ENCODE measurements around the gene SCN1B. TPM values are rescaled to one million over a fixed set of nuclear protein-coding genes. Genes with fewer than 3 reads are reported as not detected.

The SCN1B gene
- total and polyA plus RNA-seq, 2 of the 13 experiments (the other 11 are each of a cell fraction or from before 2014, with no cell fraction given), result 2.7 to 20.1 TPM

DNA sequence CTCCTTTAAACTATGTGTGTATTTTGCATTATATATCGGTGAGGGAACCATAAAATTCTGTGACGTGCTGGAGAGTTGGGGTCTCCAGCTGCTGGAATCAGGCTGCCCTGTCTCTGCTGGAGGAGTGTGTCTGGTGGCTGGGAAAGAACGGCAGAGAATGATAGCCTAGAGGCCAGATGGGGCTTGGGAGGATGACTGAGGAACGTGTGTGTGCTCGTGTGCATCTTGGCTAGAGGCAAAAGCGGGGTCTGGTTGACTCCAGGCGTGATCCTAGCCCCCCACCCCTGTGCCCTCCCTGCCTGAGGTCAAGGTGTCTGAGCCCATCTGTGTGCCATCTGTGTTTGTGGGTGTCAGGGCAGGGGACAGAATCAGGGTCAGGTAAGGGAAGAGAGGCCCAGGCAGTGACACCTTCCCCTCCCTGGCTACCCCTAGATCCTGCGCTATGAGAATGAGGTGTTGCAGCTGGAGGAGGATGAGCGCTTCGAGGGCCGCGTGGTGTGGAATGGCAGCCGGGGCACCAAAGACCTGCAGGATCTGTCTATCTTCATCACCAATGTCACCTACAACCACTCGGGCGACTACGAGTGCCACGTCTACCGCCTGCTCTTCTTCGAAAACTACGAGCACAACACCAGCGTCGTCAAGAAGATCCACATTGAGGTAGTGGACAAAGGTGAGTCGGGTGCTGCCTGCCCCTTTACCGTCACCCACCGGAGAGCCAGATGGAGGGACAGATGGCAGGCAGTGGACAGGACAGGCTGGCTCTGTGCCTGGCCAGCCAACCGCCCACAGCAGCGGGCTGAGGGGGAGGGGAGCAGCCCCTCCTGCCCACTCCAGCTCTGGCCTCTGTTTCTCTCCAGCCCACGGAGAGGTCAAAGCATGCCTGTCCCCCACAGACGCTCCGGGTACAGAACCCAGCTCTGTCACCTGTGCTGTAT lies 3.1 kb downstream of the SCN1B start (continued):
- TF ChIP-seq, protein P1, sequence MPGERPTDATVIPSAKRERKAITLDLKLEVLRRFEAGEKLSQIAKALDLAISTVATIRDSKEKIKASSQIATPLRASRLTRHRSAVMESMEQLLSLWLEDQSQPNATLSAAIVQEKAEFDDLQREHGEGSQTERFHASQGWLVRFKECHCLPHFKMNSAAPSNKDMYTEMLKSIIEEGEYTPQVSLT (CRISPR knock-in tag; IDR thresholded peaks at IDR 0.05; ENCODE audit: borderline replicate concordance, low read depth), result no peak
- TF ChIP-seq FOSL2 (CRISPR knock-in tag; IDR thresholded peaks at IDR 0.05), result no peak
- TF ChIP-seq, protein P2, sequence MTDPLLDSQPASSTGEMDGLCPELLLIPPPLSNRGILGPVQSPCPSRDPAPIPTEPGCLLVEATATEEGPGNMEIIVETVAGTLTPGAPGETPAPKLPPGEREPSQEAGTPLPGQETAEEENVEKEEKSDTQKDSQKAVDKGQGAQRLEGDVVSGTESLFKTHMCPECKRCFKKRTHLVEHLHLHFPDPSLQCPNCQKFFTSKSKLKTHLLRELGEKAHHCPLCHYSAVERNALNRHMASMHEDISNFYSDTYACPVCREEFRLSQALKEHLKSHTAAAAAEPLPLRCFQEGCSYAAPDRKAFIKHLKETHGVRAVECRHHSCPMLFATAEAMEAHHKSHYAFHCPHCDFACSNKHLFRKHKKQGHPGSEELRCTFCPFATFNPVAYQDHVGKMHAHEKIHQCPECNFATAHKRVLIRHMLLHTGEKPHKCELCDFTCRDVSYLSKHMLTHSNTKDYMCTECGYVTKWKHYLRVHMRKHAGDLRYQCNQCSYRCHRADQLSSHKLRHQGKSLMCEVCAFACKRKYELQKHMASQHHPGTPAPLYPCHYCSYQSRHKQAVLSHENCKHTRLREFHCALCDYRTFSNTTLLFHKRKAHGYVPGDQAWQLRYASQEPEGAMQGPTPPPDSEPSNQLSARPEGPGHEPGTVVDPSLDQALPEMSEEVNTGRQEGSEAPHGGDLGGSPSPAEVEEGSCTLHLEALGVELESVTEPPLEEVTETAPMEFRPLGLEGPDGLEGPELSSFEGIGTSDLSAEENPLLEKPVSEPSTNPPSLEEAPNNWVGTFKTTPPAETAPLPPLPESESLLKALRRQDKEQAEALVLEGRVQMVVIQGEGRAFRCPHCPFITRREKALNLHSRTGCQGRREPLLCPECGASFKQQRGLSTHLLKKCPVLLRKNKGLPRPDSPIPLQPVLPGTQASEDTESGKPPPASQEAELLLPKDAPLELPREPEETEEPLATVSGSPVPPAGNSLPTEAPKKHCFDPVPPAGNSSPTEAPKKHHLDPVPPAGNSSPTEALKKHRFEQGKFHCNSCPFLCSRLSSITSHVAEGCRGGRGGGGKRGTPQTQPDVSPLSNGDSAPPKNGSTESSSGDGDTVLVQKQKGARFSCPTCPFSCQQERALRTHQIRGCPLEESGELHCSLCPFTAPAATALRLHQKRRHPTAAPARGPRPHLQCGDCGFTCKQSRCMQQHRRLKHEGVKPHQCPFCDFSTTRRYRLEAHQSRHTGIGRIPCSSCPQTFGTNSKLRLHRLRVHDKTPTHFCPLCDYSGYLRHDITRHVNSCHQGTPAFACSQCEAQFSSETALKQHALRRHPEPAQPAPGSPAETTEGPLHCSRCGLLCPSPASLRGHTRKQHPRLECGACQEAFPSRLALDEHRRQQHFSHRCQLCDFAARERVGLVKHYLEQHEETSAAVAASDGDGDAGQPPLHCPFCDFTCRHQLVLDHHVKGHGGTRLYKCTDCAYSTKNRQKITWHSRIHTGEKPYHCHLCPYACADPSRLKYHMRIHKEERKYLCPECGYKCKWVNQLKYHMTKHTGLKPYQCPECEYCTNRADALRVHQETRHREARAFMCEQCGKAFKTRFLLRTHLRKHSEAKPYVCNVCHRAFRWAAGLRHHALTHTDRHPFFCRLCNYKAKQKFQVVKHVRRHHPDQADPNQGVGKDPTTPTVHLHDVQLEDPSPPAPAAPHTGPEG (CRISPR knock-in tag; IDR thresholded peaks at IDR 0.05), result no peak
- TF ChIP-seq STAG1 (CRISPR knock-in tag; IDR thresholded peaks at IDR 0.05), result no peak
- TF ChIP-seq, protein P3, sequence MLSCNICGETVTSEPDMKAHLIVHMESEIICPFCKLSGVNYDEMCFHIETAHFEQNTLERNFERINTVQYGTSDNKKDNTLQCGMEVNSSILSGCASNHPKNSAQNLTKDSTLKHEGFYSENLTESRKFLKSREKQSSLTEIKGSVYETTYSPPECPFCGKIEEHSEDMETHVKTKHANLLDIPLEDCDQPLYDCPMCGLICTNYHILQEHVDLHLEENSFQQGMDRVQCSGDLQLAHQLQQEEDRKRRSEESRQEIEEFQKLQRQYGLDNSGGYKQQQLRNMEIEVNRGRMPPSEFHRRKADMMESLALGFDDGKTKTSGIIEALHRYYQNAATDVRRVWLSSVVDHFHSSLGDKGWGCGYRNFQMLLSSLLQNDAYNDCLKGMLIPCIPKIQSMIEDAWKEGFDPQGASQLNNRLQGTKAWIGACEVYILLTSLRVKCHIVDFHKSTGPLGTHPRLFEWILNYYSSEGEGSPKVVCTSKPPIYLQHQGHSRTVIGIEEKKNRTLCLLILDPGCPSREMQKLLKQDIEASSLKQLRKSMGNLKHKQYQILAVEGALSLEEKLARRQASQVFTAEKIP (CRISPR knock-in tag; IDR thresholded peaks at IDR 0.05; ENCODE audit: borderline replicate concordance), result no peak
- TF ChIP-seq KDM1A (CRISPR knock-in tag; IDR thresholded peaks at IDR 0.05), result no peak
- TF ChIP-seq, protein P4, sequence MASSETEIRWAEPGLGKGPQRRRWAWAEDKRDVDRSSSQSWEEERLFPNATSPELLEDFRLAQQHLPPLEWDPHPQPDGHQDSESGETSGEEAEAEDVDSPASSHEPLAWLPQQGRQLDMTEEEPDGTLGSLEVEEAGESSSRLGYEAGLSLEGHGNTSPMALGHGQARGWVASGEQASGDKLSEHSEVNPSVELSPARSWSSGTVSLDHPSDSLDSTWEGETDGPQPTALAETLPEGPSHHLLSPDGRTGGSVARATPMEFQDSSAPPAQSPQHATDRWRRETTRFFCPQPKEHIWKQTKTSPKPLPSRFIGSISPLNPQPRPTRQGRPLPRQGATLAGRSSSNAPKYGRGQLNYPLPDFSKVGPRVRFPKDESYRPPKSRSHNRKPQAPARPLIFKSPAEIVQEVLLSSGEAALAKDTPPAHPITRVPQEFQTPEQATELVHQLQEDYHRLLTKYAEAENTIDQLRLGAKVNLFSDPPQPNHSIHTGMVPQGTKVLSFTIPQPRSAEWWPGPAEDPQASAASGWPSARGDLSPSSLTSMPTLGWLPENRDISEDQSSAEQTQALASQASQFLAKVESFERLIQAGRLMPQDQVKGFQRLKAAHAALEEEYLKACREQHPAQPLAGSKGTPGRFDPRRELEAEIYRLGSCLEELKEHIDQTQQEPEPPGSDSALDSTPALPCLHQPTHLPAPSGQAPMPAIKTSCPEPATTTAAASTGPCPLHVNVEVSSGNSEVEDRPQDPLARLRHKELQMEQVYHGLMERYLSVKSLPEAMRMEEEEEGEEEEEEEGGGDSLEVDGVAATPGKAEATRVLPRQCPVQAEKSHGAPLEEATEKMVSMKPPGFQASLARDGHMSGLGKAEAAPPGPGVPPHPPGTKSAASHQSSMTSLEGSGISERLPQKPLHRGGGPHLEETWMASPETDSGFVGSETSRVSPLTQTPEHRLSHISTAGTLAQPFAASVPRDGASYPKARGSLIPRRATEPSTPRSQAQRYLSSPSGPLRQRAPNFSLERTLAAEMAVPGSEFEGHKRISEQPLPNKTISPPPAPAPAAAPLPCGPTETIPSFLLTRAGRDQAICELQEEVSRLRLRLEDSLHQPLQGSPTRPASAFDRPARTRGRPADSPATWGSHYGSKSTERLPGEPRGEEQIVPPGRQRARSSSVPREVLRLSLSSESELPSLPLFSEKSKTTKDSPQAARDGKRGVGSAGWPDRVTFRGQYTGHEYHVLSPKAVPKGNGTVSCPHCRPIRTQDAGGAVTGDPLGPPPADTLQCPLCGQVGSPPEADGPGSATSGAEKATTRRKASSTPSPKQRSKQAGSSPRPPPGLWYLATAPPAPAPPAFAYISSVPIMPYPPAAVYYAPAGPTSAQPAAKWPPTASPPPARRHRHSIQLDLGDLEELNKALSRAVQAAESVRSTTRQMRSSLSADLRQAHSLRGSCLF (CRISPR knock-in tag; IDR thresholded peaks at IDR 0.05; ENCODE audit: borderline replicate concordance), result no peak
- no peak for TF ChIP-seq MATR3 (CRISPR knock-in tag; IDR thresholded peaks at IDR 0.05)
- TF ChIP-seq, protein P5, sequence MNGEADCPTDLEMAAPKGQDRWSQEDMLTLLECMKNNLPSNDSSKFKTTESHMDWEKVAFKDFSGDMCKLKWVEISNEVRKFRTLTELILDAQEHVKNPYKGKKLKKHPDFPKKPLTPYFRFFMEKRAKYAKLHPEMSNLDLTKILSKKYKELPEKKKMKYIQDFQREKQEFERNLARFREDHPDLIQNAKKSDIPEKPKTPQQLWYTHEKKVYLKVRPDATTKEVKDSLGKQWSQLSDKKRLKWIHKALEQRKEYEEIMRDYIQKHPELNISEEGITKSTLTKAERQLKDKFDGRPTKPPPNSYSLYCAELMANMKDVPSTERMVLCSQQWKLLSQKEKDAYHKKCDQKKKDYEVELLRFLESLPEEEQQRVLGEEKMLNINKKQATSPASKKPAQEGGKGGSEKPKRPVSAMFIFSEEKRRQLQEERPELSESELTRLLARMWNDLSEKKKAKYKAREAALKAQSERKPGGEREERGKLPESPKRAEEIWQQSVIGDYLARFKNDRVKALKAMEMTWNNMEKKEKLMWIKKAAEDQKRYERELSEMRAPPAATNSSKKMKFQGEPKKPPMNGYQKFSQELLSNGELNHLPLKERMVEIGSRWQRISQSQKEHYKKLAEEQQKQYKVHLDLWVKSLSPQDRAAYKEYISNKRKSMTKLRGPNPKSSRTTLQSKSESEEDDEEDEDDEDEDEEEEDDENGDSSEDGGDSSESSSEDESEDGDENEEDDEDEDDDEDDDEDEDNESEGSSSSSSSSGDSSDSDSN (CRISPR knock-in tag; IDR thresholded peaks at IDR 0.05), result no peak
- no peak for TF ChIP-seq DR1 (CRISPR knock-in tag; IDR thresholded peaks at IDR 0.05)
